ENCODE data around the gene LIN7A.
"Not testable (repeated sequence)": the region's sequence is repeated elsewhere in the genome, so short reads cannot be mapped to it uniquely, and the experiment has no call there.

Gene LIN7A

DNA sequence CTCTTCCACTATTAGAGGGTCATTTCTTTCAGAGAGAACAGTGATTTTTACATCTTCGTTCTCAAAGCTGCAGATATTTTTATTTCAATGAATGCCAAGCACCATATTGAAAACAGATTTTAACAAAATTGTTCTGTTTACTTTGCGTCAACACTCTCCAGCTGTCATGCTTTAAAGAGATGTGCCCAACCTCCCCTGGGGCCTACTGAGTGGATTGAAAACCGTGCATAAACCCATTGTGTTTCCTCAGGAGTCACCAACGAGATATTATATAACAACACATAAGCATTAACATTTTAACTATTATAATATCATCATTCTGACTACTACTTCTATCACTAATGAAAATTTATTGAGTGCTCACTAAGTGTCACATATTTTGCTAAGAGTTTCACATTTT lies 139.5 kb downstream of the LIN7A start:
- Histone ChIP-seq H3K27me3 (ENCODE audit: control insufficient read depth, insufficient read depth, low read length) (no peaks in the 10 kb centered on the region), H3K9me3 (ENCODE audit: control insufficient read depth, insufficient read depth, low read length) (no peaks in the 10 kb centered on the region), H3K9ac (ENCODE audit: low read depth, low read length) (no peak overlapping the region)

DNA sequence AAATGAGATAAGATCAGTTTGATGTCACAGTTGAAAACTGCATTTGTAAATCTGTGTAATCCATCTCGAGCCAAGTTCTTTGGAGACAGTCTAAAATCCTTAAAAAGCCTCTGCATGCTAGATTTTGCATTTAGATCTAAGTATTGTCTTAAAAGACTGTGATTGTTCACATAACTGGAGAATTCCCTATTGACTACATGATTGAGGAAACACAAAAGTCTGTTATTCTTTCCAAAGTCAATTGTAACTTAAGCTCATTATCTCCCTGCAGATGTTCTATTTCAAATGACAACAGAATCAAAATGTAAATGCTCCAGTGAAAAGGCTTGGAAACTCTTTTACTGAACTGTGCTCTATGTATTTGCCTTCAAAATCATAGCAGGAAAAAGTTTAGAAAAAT lies 143.2 kb downstream of the LIN7A start:
- Histone ChIP-seq H3K27me3 (ENCODE audit: control insufficient read depth, insufficient read depth, low read length) (no peaks in the 10 kb centered on the region), H3K4me3 (ENCODE audit: low read depth, low read length) (no peak overlapping the region), H3K9me3 (ENCODE audit: control insufficient read depth, insufficient read depth, low read length) (no peaks in the 10 kb centered on the region), H3K36me3 (ENCODE audit: control insufficient read depth, insufficient read depth, low read length) (no peaks in the 10 kb centered on the region), H3K9ac (ENCODE audit: low read depth, low read length) (no peak overlapping the region), H3K4me1 (ENCODE audit: control insufficient read depth, insufficient read depth, low read length) (peaks cover 6% of the 10 kb centered on the region)

More for the DNA sequence above, 139.5 kb downstream of the LIN7A start:
- Histone ChIP-seq H3K4me3 (ENCODE audit: low read depth, low read length) (no peak overlapping the region), H3K4me1 (ENCODE audit: control insufficient read depth, insufficient read depth, low read length) (peaks cover 6% of the 10 kb centered on the region), H3K36me3 (ENCODE audit: control insufficient read depth, insufficient read depth, low read length) (no peaks in the 10 kb centered on the region)

DNA sequence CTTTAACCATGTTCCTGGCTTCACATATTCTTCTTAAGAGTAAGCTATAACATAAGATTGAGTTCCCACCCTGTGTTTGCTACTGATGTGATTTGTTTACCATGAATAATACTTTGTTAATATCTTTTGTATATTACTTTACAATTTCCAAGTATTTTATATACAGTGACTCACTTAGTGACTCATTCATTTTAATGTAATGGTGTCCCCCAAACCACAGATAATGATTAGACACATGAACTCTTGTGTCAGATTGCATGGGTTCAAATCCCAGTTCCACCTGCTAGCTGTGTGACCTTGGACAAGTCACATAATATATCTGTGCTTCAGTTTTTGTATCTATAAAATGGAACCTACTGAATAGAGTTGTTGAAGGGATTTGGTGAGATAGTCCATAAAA lies 144.9 kb downstream of the LIN7A start:
- Histone ChIP-seq H3K4me1 (ENCODE audit: control insufficient read depth, insufficient read depth, low read length) (peaks cover 6% of the 10 kb centered on the region), H3K9ac (ENCODE audit: low read depth, low read length) (no peak overlapping the region), H3K4me3 (ENCODE audit: low read depth, low read length) (no peak overlapping the region), H3K9me3 (ENCODE audit: control insufficient read depth, insufficient read depth, low read length) (no peaks in the 10 kb centered on the region), H3K36me3 (ENCODE audit: control insufficient read depth, insufficient read depth, low read length) (no peaks in the 10 kb centered on the region), H3K27me3 (ENCODE audit: control insufficient read depth, insufficient read depth, low read length) (no peaks in the 10 kb centered on the region)

DNA sequence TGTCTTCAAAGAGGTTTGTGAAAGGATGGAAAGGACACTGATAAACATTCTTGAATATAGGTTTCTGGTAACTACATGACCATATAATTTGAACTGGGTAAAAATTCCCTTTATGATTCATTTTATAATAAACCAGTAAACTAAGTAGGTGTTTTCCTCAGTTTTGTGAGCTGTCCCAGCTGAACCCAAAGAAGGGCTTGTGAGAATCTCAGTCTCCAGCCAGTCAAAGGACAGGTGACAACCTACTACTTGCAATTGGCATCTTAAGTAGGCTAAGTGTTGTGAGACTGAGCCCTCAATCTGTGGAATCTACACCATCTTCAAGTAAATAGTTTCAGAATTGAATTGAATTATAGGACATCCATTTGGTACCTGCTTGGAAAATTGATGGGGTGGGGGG lies 145.9 kb downstream of the LIN7A start:
- Histone ChIP-seq H3K27me3 (ENCODE audit: control insufficient read depth, insufficient read depth, low read length) (no peaks in the 10 kb centered on the region), H3K4me3 (ENCODE audit: low read depth, low read length) (no peak overlapping the region), H3K36me3 (ENCODE audit: control insufficient read depth, insufficient read depth, low read length) (no peaks in the 10 kb centered on the region), H3K9ac (ENCODE audit: low read depth, low read length) (no peak overlapping the region), H3K4me1 (ENCODE audit: control insufficient read depth, insufficient read depth, low read length) (peaks cover 6% of the 10 kb centered on the region), H3K9me3 (ENCODE audit: control insufficient read depth, insufficient read depth, low read length) (no peaks in the 10 kb centered on the region)

DNA sequence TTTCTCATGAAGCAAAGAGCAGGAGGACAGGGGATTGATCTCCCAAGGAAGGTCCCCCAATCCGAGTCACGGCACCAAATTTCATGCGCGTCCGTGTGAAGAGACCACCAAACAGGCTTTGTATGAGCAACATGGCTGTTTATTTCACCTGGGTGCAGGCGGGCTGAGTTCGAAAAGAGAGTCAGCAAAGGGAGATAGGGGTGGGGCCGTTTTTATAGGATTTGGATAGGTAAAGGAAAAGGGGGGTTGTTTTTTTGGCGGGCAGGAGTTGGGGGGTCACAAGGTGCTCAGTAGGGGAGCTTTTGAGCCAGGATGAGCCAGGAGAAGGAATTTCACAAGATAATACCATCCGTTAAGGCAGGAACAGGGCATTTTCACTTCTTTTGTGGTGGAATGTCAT lies 149.3 kb downstream of the LIN7A start:
- not testable (repeated sequence) for H3K36me3 ChIP-seq (ENCODE audit: control insufficient read depth, insufficient read depth, low read length); H3K27me3 ChIP-seq (ENCODE audit: control insufficient read depth, insufficient read depth, low read length); H3K9me3 ChIP-seq (ENCODE audit: control insufficient read depth, insufficient read depth, low read length); H3K4me3 ChIP-seq (ENCODE audit: low read depth, low read length); H3K9ac ChIP-seq (ENCODE audit: low read depth, low read length); H3K4me1 ChIP-seq (ENCODE audit: control insufficient read depth, insufficient read depth, low read length)

DNA sequence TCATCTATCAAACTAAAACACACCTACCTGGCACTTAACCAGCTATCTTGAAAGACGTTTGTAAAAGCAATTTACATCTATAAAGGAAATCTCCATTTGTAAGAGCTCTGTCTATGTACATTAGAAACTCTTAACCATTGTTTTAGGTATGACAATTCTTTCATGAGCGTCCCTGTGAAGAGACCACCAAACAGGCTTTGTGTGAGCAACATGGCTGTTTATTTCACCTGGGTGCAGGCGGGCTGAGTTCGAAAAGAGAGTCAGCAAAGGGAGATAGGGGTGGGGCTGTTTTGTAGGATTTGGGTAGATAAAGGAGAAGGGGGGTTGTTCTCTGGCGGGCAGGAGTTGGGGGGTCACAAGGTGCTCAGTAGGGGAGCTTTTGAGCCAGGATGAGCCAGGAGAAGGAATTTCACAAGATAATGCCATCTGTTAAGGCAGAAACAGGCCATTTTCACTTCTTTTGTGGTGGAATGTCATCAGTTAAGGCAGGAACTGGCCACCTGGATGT lies 154.7 kb downstream of the LIN7A start:
- H3K9ac ChIP-seq (ENCODE audit: low read depth, low read length); H3K4me3 ChIP-seq (ENCODE audit: low read depth, low read length); H3K36me3 ChIP-seq (ENCODE audit: control insufficient read depth, insufficient read depth, low read length): not testable (repeated sequence)

DNA sequence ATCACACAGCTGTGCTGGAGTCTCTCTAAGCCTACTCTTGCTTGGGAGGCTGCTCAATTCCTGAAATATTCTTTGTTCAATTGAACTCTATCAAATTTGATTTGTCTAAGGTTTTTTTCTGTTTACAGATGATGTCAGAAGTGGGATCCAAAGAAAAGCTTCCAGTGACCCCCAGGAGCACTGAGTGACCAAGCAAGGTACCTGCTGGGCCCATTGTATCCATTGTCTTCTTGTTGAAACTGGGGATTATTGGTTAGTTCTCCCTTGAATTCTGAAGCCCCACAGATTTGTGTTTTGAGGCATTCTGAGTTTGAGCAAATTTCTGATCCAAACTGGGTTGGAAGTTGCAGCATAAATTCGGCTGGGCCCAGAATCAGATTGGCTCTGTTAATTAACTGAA lies 156.4 kb downstream of the LIN7A start:
- Histone ChIP-seq H3K9ac (ENCODE audit: low read depth, low read length) (no peak overlapping the region), H3K27me3 (ENCODE audit: control insufficient read depth, insufficient read depth, low read length) (no peaks in the 10 kb centered on the region), H3K4me3 (ENCODE audit: low read depth, low read length) (peak overlapping the region; percentile 22), H3K4me1 (ENCODE audit: control insufficient read depth, insufficient read depth, low read length) (peaks cover 17% of the 10 kb centered on the region), H3K36me3 (ENCODE audit: control insufficient read depth, insufficient read depth, low read length) (no peaks in the 10 kb centered on the region), H3K9me3 (ENCODE audit: control insufficient read depth, insufficient read depth, low read length) (no peaks in the 10 kb centered on the region)

More for the DNA sequence above, 154.7 kb downstream of the LIN7A start:
- H3K4me1 ChIP-seq (ENCODE audit: control insufficient read depth, insufficient read depth, low read length), result peaks cover 17% of the 10 kb centered on the region
- not testable (repeated sequence) for H3K9me3 ChIP-seq (ENCODE audit: control insufficient read depth, insufficient read depth, low read length); H3K27me3 ChIP-seq (ENCODE audit: control insufficient read depth, insufficient read depth, low read length)

DNA sequence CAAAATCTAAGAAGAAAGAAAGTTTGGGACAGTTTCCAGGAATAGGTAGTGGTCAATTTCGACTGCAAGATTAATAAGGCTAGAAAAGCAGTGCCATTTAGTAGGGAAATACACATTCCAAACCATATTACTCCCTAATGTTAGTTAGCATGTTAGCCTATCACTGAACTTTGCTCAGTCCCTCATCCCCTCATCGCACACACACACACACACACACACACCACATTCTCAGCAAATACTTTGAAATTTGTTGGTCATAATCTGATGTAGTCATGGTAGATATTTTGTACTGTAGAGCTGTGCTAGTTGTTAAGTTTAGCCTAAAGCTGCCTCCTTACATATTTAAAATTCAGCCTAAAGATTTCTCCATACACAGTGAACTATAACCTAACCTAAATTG lies 157.0 kb downstream of the LIN7A start:
- H3K27me3 ChIP-seq (ENCODE audit: control insufficient read depth, insufficient read depth, low read length), result no peaks in the 10 kb centered on the region
- peak overlapping the region; percentile 2 for H3K4me3 ChIP-seq (ENCODE audit: low read depth, low read length)
- no peaks in the 10 kb centered on the region for H3K36me3 ChIP-seq (ENCODE audit: control insufficient read depth, insufficient read depth, low read length)
- peaks cover 17% of the 10 kb centered on the region for H3K4me1 ChIP-seq (ENCODE audit: control insufficient read depth, insufficient read depth, low read length)
- no peaks in the 10 kb centered on the region for H3K9me3 ChIP-seq (ENCODE audit: control insufficient read depth, insufficient read depth, low read length)
- H3K9ac ChIP-seq (ENCODE audit: low read depth, low read length), result no peak overlapping the region

DNA sequence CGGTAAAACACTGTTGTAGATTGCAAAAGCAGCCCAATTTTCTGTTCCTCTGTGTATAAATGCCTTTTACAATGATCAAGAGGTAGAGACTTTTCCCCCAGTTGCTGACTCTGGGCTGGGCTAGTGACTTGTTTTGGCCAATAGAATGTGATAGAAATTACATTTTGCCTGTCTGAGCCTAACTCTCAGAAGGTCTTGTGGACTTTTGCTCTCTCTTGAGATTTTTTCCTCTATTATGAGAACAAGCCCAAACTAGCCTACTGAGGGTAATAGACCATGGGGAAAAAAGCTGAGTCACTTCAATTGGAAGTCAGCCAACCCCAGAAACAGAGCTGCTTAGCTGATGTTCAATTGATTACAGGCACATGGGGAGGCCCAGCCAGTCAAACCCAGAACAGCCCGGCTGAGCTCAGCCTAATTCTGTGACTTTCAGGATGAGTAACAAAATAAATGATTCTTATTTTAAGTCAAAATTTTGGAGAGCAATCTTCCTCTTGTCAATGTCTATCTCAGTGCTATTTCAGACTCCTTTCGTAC lies 159.7 kb downstream of the LIN7A start:
- Histone ChIP-seq H3K9ac (ENCODE audit: low read depth, low read length) (no peak overlapping the region), H3K4me3 (ENCODE audit: low read depth, low read length) (no peak overlapping the region), H3K27me3 (ENCODE audit: control insufficient read depth, insufficient read depth, low read length) (no peaks in the 10 kb centered on the region), H3K9me3 (ENCODE audit: control insufficient read depth, insufficient read depth, low read length) (no peaks in the 10 kb centered on the region), H3K36me3 (ENCODE audit: control insufficient read depth, insufficient read depth, low read length) (no peaks in the 10 kb centered on the region), H3K4me1 (ENCODE audit: control insufficient read depth, insufficient read depth, low read length) (peaks cover 17% of the 10 kb centered on the region)

DNA sequence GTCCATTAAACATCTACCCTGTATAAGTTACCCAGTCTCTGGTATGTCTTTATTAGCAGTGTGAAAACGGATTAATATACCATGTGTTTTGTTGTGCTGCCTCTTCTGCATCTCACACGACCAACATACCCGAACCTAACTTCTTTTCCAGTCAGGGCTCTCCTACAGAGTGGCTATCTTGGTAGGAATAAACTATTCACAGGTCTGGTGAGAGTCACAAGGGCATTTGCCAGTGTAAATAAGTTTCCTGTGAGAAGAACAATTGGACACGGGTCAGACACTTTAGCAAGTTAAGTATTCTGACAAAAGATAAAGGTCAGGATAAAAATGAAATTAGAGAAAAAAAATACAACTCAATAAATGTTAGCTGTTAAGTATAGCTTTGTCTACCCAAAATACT lies 160.1 kb downstream of the LIN7A start:
- H3K36me3 ChIP-seq (ENCODE audit: control insufficient read depth, insufficient read depth, low read length), result no peaks in the 10 kb centered on the region
- H3K9ac ChIP-seq (ENCODE audit: low read depth, low read length), result no peak overlapping the region
- H3K4me1 ChIP-seq (ENCODE audit: control insufficient read depth, insufficient read depth, low read length), result peaks cover 14% of the 10 kb centered on the region
- no peak overlapping the region for H3K4me3 ChIP-seq (ENCODE audit: low read depth, low read length)
- H3K27me3 ChIP-seq (ENCODE audit: control insufficient read depth, insufficient read depth, low read length), result no peaks in the 10 kb centered on the region
- no peaks in the 10 kb centered on the region for H3K9me3 ChIP-seq (ENCODE audit: control insufficient read depth, insufficient read depth, low read length)

DNA sequence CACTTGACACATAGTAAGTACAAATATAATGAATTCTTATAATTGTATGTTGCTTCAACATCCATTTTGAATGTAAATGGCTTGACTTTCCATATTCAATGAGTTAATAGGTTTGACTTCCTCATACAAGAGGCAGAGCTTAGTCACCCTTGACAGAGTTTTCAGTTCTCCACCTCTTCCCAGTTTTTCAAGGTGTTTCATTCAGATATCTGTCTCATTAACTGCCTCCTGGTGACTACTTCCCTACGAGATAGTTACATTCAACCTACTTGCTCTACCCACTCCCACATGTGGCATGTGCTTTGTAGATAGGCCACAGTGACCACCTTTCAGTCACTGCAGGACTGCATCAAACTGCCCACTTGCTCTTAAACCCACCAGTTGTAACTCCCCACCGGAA lies 161.0 kb downstream of the LIN7A start:
- H3K9me3 ChIP-seq (ENCODE audit: control insufficient read depth, insufficient read depth, low read length), result no peaks in the 10 kb centered on the region
- no peaks in the 10 kb centered on the region for H3K36me3 ChIP-seq (ENCODE audit: control insufficient read depth, insufficient read depth, low read length)
- peaks cover 12% of the 10 kb centered on the region for H3K4me1 ChIP-seq (ENCODE audit: control insufficient read depth, insufficient read depth, low read length)
- H3K27me3 ChIP-seq (ENCODE audit: control insufficient read depth, insufficient read depth, low read length), result no peaks in the 10 kb centered on the region
- H3K4me3 ChIP-seq (ENCODE audit: low read depth, low read length), result no peak overlapping the region
- no peak overlapping the region for H3K9ac ChIP-seq (ENCODE audit: low read depth, low read length)

DNA sequence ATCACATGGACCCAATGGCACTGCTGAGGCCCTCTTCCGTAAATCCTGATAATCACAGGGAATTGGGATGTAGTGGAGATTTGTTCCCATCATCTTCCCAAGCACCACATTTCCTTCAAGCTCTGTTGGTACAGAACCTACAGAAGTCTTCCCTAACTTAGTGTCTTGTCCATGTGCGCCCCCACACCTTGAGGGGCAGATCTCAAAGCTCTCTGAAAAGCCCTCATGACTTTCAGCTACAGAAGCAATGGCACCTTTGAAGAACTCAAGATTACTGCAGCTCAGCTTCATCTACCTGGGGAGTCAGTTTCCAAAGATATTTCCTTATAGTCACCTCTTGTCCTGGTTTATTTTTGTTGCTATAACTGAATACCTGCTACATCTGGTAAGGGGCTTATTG lies 166.8 kb downstream of the LIN7A start:
- H3K27me3 ChIP-seq (ENCODE audit: control insufficient read depth, insufficient read depth, low read length), result no peaks in the 10 kb centered on the region
- peaks cover 17% of the 10 kb centered on the region for H3K4me1 ChIP-seq (ENCODE audit: control insufficient read depth, insufficient read depth, low read length)
- no peak overlapping the region for H3K4me3 ChIP-seq (ENCODE audit: low read depth, low read length)
- H3K9ac ChIP-seq (ENCODE audit: low read depth, low read length), result no peak overlapping the region
- no peaks in the 10 kb centered on the region for H3K36me3 ChIP-seq (ENCODE audit: control insufficient read depth, insufficient read depth, low read length)
- H3K9me3 ChIP-seq (ENCODE audit: control insufficient read depth, insufficient read depth, low read length), result no peaks in the 10 kb centered on the region
